Peyer's patch (tissue), 4 donors: ENCODE measurements around the gene ATXN1L. TPM values are rescaled to one million over a fixed set of nuclear protein-coding genes. Genes with fewer than 3 reads are reported as not detected.

Source experiments
- DNase-seq, 3 donors: peaks; one replicate each; pipeline ENCODE4 v3.0.0-alpha.2; 2017 to 2019
- H3K27ac ChIP-seq, 4 donors: fragments of 200-600 bp; sonication (generic); one replicate each; pipeline ENCODE4 v1.5.1; 2016 to 2019
- H3K27me3 ChIP-seq, 2 donors: fragments of 200-600 bp; sonication (generic); one replicate each; pipeline ENCODE4 v1.5.1; 2019
- H3K36me3 ChIP-seq, 3 donors: fragments of 200-600 bp; sonication (generic); one replicate each; pipeline ENCODE4 v1.5.1; 2016 to 2019
- H3K4me1 ChIP-seq, 4 donors: fragments of 200-600 bp; sonication (generic); one replicate each; pipeline ENCODE4 v1.5.1; 2016 to 2019
- H3K4me3 ChIP-seq, 4 donors: fragments of 200-600 bp; sonication (generic); 1 replicate in 3 of 4; 2 replicates in 1 of 4; pipeline ENCODE4 v1.5.1; 2016 to 2019; ENCODE audit warnings: mild to moderate bottlenecking in 1 of 4
- H3K9me3 ChIP-seq, 4 donors: fragments of 200-600 bp; sonication (generic); one replicate each; pipeline ENCODE4 v1.5.1; 2016 to 2019; ENCODE audit warnings: mild to moderate bottlenecking in 1 of 4
- POLR2A ChIP-seq, 2 donors: fragments of 450-650 bp; IDR thresholded peaks; one replicate each; pipeline ENCODE4 v1.5.1; 2017; ENCODE audit warnings: antibody characterized with exemption in 2 of 2, mild to moderate bottlenecking in 2 of 2, moderate library complexity in 2 of 2
- total RNA-seq, 4 donors: library from RNA; depleted of rRNA; stranded (reverse); fragments of >200 nt; gene quantifications; one replicate each; pipeline ENCODE4 v1.1.0, GENCODE V29; 2016
- TF ChIP-seq, protein P1 (sequence below), 6 experiments: fragments of 450-650 bp in 4 of 6; fragments of 200-600 bp in 2 of 6; sonication (generic) in 1 of 6; IDR thresholded peaks; one replicate each; pipeline ENCODE4 v1.5.1; 2017 to 2019; ENCODE audit warnings: antibody characterized with exemption in 6 of 6, mild to moderate bottlenecking in 3 of 6, moderate library complexity in 1 of 6

Gene ATXN1L
- total RNA-seq, 4 donors from 2014 or later = 14.0 to 40.2 (median 22.5) TPM

DNA sequence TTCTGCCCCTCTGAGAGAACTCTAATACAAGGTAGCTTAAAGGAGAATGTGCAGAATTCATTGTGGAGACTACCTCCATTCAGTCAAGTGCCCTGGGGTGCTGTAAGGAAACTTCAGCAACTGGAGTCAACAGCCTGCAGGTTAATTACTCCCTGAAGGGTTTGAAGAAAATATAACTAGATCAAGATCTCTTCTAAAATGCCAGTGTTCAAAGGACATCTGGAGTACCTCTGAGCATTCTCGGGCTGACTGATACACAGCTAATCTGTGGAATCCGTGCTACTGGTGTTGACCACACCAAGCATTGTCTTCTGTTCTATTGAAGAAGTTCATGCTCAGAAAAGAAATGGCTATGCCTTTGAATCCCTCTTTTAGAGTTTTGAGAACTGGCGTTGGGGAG lies 11.5 kb upstream of the ATXN1L start:
- Histone ChIP-seq H3K4me3 (no peak overlapping the region), H3K4me1 (no peaks in the 10 kb centered on the region), H3K27me3 (no peaks in the 10 kb centered on the region), H3K27ac (no peak overlapping the region), H3K36me3 (no peaks in the 10 kb centered on the region), H3K9me3 (no peaks in the 10 kb centered on the region)
- TF ChIP-seq POLR2A (IDR thresholded peaks at IDR 0.05) = no peak
- TF ChIP-seq, protein P1, sequence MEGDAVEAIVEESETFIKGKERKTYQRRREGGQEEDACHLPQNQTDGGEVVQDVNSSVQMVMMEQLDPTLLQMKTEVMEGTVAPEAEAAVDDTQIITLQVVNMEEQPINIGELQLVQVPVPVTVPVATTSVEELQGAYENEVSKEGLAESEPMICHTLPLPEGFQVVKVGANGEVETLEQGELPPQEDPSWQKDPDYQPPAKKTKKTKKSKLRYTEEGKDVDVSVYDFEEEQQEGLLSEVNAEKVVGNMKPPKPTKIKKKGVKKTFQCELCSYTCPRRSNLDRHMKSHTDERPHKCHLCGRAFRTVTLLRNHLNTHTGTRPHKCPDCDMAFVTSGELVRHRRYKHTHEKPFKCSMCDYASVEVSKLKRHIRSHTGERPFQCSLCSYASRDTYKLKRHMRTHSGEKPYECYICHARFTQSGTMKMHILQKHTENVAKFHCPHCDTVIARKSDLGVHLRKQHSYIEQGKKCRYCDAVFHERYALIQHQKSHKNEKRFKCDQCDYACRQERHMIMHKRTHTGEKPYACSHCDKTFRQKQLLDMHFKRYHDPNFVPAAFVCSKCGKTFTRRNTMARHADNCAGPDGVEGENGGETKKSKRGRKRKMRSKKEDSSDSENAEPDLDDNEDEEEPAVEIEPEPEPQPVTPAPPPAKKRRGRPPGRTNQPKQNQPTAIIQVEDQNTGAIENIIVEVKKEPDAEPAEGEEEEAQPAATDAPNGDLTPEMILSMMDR (IDR thresholded peaks at IDR 0.05) = no peak
- no peak for DNase-seq

DNA sequence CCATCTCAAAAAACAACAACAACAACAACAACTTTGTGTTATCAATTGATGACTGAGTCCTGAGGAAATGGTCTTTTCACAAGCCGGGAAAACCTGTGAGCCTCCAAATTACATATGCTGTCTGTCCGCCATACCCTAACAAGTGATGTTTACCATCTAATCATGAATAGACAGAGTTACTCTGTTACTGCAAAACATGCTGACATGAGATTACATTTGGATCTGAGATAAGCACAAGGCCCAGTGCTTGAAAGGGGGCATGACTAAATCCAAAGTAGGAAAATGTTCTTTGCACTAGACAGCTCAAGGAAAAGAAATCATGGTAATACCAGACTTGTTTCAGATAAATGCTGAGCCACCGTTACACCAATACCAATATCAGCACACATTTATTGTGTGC lies 8.6 kb upstream of the ATXN1L start:
- Histone ChIP-seq H3K9me3 (no peaks in the 10 kb centered on the region), H3K4me3 (no peak overlapping the region), H3K4me1 (no peaks in the 10 kb centered on the region), H3K27ac (no peak overlapping the region), H3K27me3 (no peaks in the 10 kb centered on the region), H3K36me3 (no peaks in the 10 kb centered on the region)
- TF ChIP-seq, protein P1 (IDR thresholded peaks at IDR 0.05) = no peak
- TF ChIP-seq POLR2A (IDR thresholded peaks at IDR 0.05) = no peak
- no peak for DNase-seq

DNA sequence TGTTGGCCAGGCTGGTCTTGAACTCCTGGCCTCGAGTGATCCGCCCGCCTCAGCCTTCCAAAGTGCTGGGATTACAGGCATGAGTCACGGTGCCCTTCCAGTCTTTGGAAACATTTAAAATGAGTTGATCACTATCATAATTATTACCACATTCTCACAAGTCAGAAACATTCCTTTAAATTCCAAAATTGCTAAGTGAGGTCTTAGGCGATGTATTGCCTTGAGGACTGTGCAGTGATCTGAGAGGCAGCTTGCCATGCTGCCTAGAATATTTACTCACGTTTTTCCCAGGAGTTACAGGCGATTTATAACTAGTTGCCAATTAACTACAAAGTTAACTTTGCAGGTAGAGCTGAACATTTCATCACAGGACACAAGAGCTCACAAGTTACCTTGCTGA lies 5.7 kb upstream of the ATXN1L start:
- H3K9me3 ChIP-seq = no peaks in the 10 kb centered on the region
- DNase-seq = no peak
- no peak overlapping the region for H3K4me3 ChIP-seq
- no peaks in the 10 kb centered on the region for H3K4me1 ChIP-seq
- H3K27me3 ChIP-seq = no peaks in the 10 kb centered on the region
- no peak for TF ChIP-seq POLR2A (IDR thresholded peaks at IDR 0.05)
- TF ChIP-seq, protein P1 (IDR thresholded peaks at IDR 0.05) = no peak
- H3K36me3 ChIP-seq = no peaks in the 10 kb centered on the region
- no peak overlapping the region for H3K27ac ChIP-seq

DNA sequence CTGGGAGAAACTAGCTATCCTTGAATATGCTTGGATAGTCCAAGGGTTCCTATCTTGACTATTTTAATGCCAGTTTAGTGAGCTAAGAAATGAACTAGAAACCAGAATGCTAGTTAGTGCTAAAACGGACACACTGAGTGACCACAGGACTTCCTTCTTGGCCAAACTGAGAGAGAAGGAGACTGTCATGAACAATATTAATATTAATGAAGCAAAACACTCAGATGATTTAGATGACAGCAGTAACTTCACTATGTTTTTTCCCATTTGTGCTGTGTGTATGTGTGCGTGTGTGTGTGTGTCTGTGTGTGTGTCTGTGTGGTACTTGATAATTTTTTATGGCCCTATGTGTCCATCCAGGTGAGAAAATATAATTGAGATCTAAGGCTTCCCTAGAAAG lies 2.2 kb upstream of the ATXN1L start:
- Histone ChIP-seq H3K4me1 (peaks cover 0 to 13% (median 5%) of the 10 kb centered on the region in 4 donors), H3K4me3 (no peak overlapping the region), H3K27me3 (no peaks in the 10 kb centered on the region), H3K36me3 (peaks cover 0 to 7% (median 0%) of the 10 kb centered on the region in 3 donors), H3K9me3 (no peaks in the 10 kb centered on the region), H3K27ac (peak overlapping the region in 1 of 4 donors; percentile 62)
- TF ChIP-seq, protein P1 (IDR thresholded peaks at IDR 0.05) = no peak
- TF ChIP-seq POLR2A (IDR thresholded peaks at IDR 0.05) = no peak
- DNase-seq = no peak

DNA sequence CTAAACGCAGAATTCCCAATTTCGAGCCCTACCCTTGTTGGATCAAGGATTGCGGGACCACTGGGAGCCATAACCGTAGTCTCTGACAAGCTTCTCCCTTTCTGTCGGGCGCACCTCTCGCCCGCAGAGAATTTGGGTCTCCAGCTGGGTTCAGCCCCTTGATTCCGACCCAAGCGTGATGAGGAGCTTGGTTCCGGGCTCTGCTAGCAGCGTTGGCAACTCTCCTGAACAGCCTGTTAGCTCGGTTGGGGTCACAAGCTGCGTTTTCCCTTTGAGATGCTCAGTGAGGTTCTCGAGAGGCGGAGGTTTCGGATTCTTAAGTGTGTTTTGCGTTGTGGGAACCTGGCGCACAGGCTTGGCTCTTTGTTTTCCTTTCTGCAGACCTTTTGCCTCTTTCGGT lies 655 bp downstream of the ATXN1L start:
- H3K36me3 ChIP-seq = peaks cover 0 to 36% (median 0%) of the 10 kb centered on the region in 3 donors
- H3K9me3 ChIP-seq = no peaks in the 10 kb centered on the region
- TF ChIP-seq, protein P1 (IDR thresholded peaks at IDR 0.05) = no peak
- no peak for TF ChIP-seq POLR2A (IDR thresholded peaks at IDR 0.05)
- H3K27ac ChIP-seq = peak overlapping the region; percentile 76 to 96 (median 88)
- no peaks in the 10 kb centered on the region for H3K27me3 ChIP-seq
- H3K4me3 ChIP-seq = peak overlapping the region; percentile 87 to 97 (median 88)
- peaks cover 0 to 13% (median 5%) of the 10 kb centered on the region in 4 donors for H3K4me1 ChIP-seq
- no peak for DNase-seq

DNA sequence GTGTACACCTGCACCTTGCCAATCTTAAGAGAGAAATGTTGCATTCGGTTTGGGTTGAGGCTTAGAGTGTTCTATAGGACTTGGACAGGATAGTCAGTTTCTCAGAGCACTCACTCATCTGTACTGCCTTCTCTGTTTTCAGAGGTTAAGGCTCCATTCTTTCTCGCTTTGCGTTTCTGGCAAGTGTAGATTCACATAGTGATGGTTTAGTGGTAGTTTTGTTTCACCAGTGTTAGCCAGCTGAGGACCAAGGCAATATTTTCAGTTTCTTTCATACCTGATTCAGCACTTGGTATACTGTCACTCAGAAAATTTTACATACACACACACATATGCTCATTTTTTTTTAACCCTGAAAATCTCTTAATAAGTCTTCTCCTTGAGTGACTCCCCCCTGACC lies 1.3 kb downstream of the ATXN1L start:
- no peaks in the 10 kb centered on the region for H3K27me3 ChIP-seq
- peaks cover 0 to 43% (median 0%) of the 10 kb centered on the region in 3 donors for H3K36me3 ChIP-seq
- H3K4me1 ChIP-seq = peaks cover 0 to 13% (median 5%) of the 10 kb centered on the region in 4 donors
- H3K4me3 ChIP-seq = peak overlapping the region in 3 of 4 donors; percentile 87 to 88 (median 88)
- no peaks in the 10 kb centered on the region for H3K9me3 ChIP-seq
- H3K27ac ChIP-seq = no peak overlapping the region
- TF ChIP-seq, protein P1 (IDR thresholded peaks at IDR 0.05) = no peak
- no peak for TF ChIP-seq POLR2A (IDR thresholded peaks at IDR 0.05)
- DNase-seq = no peak
